Kidney glomerular epithelial cell (primary cell): ENCODE results near the gene UBASH3B.
A peak's percentile ranks its signal among the peaks of the same experiment; 100 is the strongest.
"Not testable (repeated sequence)": the region's sequence is repeated elsewhere in the genome, so short reads cannot be mapped to it uniquely, and the experiment has no call there.

ENCODE experiments used
- DNase-seq: peaks from one replicate; lab custom pipeline; 2025; lab: John Stamatoyannopoulos, UW

UBASH3B gene, protein sequence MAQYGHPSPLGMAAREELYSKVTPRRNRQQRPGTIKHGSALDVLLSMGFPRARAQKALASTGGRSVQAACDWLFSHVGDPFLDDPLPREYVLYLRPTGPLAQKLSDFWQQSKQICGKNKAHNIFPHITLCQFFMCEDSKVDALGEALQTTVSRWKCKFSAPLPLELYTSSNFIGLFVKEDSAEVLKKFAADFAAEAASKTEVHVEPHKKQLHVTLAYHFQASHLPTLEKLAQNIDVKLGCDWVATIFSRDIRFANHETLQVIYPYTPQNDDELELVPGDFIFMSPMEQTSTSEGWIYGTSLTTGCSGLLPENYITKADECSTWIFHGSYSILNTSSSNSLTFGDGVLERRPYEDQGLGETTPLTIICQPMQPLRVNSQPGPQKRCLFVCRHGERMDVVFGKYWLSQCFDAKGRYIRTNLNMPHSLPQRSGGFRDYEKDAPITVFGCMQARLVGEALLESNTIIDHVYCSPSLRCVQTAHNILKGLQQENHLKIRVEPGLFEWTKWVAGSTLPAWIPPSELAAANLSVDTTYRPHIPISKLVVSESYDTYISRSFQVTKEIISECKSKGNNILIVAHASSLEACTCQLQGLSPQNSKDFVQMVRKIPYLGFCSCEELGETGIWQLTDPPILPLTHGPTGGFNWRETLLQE

DNA sequence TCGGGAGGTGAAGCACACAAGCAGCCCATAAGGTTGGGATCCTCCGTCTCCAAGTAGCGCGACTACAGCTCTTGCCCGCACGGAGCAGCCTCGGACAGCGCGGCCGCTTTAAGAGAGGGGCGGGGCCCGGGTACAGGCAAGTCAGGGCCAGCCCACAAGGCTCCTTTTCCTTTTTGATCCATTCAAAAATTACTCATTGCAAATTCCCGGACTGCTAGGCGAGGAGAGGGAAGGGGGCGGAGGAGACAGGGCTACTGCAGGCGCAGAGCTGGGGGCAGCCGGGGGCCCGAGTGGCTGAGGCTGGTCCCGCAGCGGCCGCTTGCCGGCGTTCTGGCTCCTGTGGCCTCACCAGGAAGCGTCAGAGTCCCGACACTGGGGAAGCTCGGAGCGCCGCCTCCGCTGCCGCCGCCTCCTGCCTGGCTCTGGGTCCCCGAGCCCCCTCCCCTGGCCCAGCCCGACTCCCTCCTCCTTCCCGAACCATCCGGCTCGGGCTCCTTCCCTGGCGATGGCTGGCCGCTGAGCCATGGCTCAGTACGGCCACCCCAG is at the start of gene UBASH3B:
UBASH3B (plus strand) TSS at position 196 of the 546 bp plus-strand sequence; CDS start at position 524, 328 bp downstream.
- peak; percentile 96 for DNase-seq

GRCh38 chr11:122607162-122607561 is 48.4 kb upstream of the UBASH3B start:
- not testable (repeated sequence) for DNase-seq

GRCh38 chr11:122612123-122612824 is 43.2 kb upstream of the UBASH3B start:
- no peak for DNase-seq

DNA sequence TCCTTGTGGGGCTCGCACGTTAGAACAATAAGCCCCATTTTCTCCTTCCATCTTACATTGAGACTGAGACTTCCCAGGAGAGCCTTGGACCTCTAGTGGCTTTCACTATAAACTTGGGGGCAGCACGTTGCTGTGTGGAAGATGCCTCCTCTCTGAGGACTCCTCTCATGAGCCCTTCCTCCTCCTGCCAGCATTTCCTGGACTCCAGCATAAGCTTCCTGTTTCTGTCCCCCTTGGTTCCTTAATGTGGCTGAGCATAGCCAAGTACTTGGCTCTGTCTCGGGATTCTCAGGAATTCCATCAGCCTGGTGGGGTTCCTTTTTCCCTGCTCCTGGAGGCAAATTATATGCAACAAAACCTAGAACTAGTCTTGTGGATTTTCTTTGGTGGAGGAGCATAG is 38.8 kb upstream of the UBASH3B start:
- no peak for DNase-seq

GRCh38 chr11:122617297-122617696 is 38.2 kb upstream of the UBASH3B start:
- DNase-seq: no peak

GRCh38 chr11:122617926-122618325 is 37.6 kb upstream of the UBASH3B start:
- DNase-seq: no peak

GRCh38 chr11:122618927-122619326 is 36.6 kb upstream of the UBASH3B start:
- no peak for DNase-seq

GRCh38 chr11:122619757-122620156 is 35.8 kb upstream of the UBASH3B start:
- DNase-seq: no peak

GRCh38 chr11:122625501-122625900 is 30.0 kb upstream of the UBASH3B start:
- not testable (repeated sequence) for DNase-seq

DNA sequence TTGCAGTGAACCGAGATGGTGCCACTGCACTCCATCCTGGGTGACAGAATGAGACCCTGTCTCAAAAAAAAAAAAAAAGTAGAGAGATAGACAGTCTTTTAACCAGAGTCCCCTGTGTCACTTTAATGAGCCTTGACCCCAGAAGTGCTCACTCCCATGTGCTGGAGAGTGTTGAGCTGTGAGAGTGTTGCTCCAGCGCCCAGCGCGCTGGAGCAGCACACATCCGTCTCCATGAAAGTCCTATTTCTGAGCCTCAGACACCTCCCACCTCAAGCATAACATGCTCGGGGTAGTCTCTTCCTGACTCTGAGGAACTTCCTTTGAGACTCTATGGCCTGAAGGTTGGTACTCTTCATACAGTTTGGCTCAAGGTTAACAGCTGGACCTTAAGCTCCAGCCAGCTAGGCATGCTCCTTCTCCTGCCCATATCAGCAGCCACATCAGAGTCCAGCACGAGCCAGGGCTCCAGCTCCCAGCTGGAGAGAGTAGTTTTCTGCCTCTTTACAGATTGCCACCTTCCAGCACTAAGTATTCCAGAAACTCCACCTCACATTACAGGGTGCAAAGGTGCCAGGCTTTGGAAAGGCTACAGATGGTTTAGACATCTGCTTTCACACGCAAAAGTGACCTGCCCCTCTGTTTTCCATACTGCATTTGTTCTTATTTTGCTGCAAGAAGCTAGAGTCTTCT is 29.4 kb upstream of the UBASH3B start:
- no peak for DNase-seq

GRCh38 chr11:122627745-122628144 is 27.8 kb upstream of the UBASH3B start:
- no peak for DNase-seq

GRCh38 chr11:122628810-122629555 is 26.5 kb upstream of the UBASH3B start:
- DNase-seq: peak; percentile 75

- DNase-seq: no peak
Observed at GRCh38 chr11:122632181-122632824, 23.2 kb upstream of the UBASH3B start.

GRCh38 chr11:122633219-122633829 is 22.2 kb upstream of the UBASH3B start:
- peak; percentile 85 for DNase-seq

GRCh38 chr11:122634501-122634900 is 21.0 kb upstream of the UBASH3B start:
- DNase-seq: no peak

- DNase-seq: no peak
Observed at GRCh38 chr11:122637541-122637940, 18.0 kb upstream of the UBASH3B start.

DNA sequence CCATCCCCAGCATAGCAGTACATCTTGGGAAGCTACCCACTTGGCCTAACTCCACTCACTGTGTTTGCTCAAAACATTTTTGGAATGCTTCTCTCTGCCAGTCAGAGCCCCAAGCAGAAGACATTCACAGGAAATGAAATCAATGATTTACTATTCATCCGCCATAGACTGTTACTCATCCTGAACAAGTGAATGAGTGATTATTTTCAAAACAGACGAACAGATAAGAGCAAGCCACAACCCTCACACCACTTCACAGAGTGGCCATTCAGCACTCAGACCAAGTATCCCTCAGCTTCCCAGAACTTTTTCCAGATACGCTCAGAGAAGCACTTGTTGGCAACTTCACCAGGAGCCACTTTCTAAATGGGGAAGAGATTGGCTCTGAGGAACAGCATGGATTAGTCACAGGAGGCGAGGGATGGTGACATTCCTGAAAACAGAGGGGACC is 13.0 kb upstream of the UBASH3B start:
- DNase-seq: peak; percentile 100

DNA sequence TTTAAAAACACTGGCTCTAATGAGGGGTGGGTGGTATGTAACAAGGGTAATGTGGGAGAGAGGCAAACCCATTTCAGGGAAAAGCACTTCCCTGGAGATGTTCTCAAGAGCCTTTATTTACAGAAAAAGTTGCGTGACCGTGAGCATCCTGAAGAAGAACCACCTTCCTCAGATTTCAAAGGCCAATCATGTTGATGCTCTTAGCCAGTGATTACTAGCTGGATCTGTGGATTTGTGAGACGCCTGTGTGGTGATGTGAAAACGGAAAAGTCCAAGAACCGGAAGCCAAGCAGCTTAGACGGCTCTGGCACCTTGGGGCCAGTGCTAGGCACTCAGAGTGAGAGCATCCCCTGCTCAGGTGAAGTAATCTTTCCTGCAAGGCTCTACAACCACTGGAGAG is 12.6 kb upstream of the UBASH3B start:
- peak; percentile 82 for DNase-seq

GRCh38 chr11:122645847-122646246 is 9.7 kb upstream of the UBASH3B start:
- DNase-seq: peak; percentile 57
